H1 (cell line): Measurements from ENCODE around the gene TBC1D19. TPM values are rescaled to one million over a fixed set of nuclear protein-coding genes. Genes with fewer than 3 reads are reported as not detected.

Source experiments
- CTCF ChIA-PET: fragments of 300-600 bp; sonication (Branson Sonifier 250); formaldehyde crosslinking; loops from one replicate; lab custom pipeline; 2021; ENCODE audit not compliant: partially characterized antibody; lab: Charles Lee
- POLR2A ChIA-PET: fragments of 300-600 bp; sonication (Branson Sonifier 250); formaldehyde crosslinking; loops from one replicate; lab custom pipeline; 2021; ENCODE audit warnings: inconsistent platforms; ENCODE audit not compliant: partially characterized antibody; lab: Charles Lee
- DNase-seq, 2 experiments: peaks; one replicate each; pipeline versions ENCODE4 v3.0.0 to v3.0.0-alpha.2; 2010 to 2022; ENCODE audit warnings: low spot score in 2 of 2, low read depth in 1 of 2, mixed read lengths in 1 of 2
- FAIRE-seq: peaks from 2 replicates; lab custom pipeline; 2011; peaks lifted over from hg19 to GRCh38; lab: Jason Lieb, UNC
- H2AFZ ChIP-seq: 2 replicates; pipeline ENCODE4 v1.8.1; 2012; ENCODE audit warnings: low read length, inconsistent platforms
- H2AK5ac ChIP-seq: 2 replicates; pipeline ENCODE4 v1.6.1; 2013; ENCODE audit warnings: low read depth, low read length
- H2BK120ac ChIP-seq: replicated peaks from 2 replicates; pipeline ENCODE3; 2013; ENCODE audit warnings: low read depth, low read length, inconsistent platforms
- H2BK12ac ChIP-seq: 2 replicates; pipeline ENCODE4 v1.6.1; 2013; ENCODE audit warnings: low read depth, low read length
- H2BK15ac ChIP-seq: 2 replicates; pipeline ENCODE4 v1.6.1; 2013; ENCODE audit warnings: low read length
- H2BK20ac ChIP-seq: 2 replicates; pipeline ENCODE4 v1.6.1; 2013; ENCODE audit warnings: low read length
- H2BK5ac ChIP-seq: 2 replicates; pipeline ENCODE4 v1.6.1; 2013; ENCODE audit warnings: low read depth, low read length
- H3K14ac ChIP-seq: 2 replicates; pipeline ENCODE4 v1.6.1; 2013; ENCODE audit warnings: inconsistent platforms; ENCODE audit not compliant: insufficient read length
- H3K18ac ChIP-seq: 2 replicates; pipeline ENCODE4 v1.6.1; 2013; ENCODE audit warnings: low read length; ENCODE audit errors: extremely low read depth
- H3K23ac ChIP-seq: 2 replicates; pipeline ENCODE4 v1.6.1; 2013; ENCODE audit warnings: inconsistent platforms; ENCODE audit not compliant: insufficient read length
- H3K23me2 ChIP-seq: 2 replicates; pipeline ENCODE4 v1.6.1; 2013; ENCODE audit warnings: low read depth, low read length
- H3K27ac ChIP-seq: 2 replicates; pipeline ENCODE4 v1.6.1; 2011; ENCODE audit warnings: low read depth, low read length, inconsistent platforms
- H3K27me3 ChIP-seq, 4 experiments: replicated peaks in 1 of 4; 1 replicate in 1 of 4; 2 replicates in 3 of 4; pipeline versions ENCODE4 v1.6.1 to v1.8.1; 2011 to 2013; ENCODE audit warnings: low read length in 3 of 4, mild to moderate bottlenecking in 3 of 4, inconsistent platforms in 2 of 4, mixed read lengths in 2 of 4, moderate library complexity in 1 of 4; ENCODE audit not compliant: control insufficient read depth in 3 of 4, insufficient read depth in 3 of 4; ENCODE audit errors: extremely low read depth in 1 of 4
- H3K36me3 ChIP-seq, 4 experiments: 2 replicates each; pipeline versions ENCODE4 v1.6.1 to v1.8.1; 2011 to 2013; ENCODE audit warnings: mild to moderate bottlenecking in 4 of 4, low read length in 3 of 4, moderate library complexity in 2 of 4, control low read depth in 1 of 4, inconsistent platforms in 1 of 4; ENCODE audit not compliant: insufficient read depth in 4 of 4, control insufficient read depth in 2 of 4
- H3K4ac ChIP-seq: replicated peaks from 2 replicates; pipeline ENCODE3; 2013; ENCODE audit warnings: low read length, low read depth, mixed read lengths, inconsistent platforms; ENCODE audit not compliant: insufficient read length
- H3K4me1 ChIP-seq, 4 experiments: replicated peaks in 1 of 4; 1 replicate in 1 of 4; 2 replicates in 3 of 4; pipeline versions ENCODE4 v1.6.1 to v1.8.1; 2011 to 2013; ENCODE audit warnings: low read length in 3 of 4, inconsistent platforms in 2 of 4, mixed read lengths in 1 of 4; ENCODE audit not compliant: insufficient read depth in 4 of 4, control insufficient read depth in 3 of 4
- H3K4me2 ChIP-seq, 2 experiments: 2 replicates each; pipeline versions ENCODE4 v1.6.1 to v1.8.1; 2011 to 2013; ENCODE audit warnings: low read depth in 2 of 2, low read length in 2 of 2, control low read depth in 1 of 2, inconsistent platforms in 1 of 2, mild to moderate bottlenecking in 1 of 2; ENCODE audit not compliant: insufficient read depth in 1 of 2
- H3K4me3 ChIP-seq, 4 experiments: fragments of 200-600, 300-600 bp in 1 of 4; sonication (generic), shearing (Covaris generic), sonication (Bioruptor Twin) in 1 of 4; 2 replicates each; pipeline versions ENCODE4 v1.5.1 to v1.8.1; 2011 to 2016; ENCODE audit warnings: low read length in 4 of 4, low read depth in 3 of 4, control low read depth in 2 of 4, inconsistent platforms in 2 of 4, mild to moderate bottlenecking in 2 of 4, mixed read lengths in 1 of 4, moderate library complexity in 1 of 4; ENCODE audit not compliant: insufficient read depth in 2 of 4; ENCODE audit errors: extremely low read depth in 1 of 4
- H3K56ac ChIP-seq: replicated peaks from 2 replicates; pipeline ENCODE3; 2013; ENCODE audit warnings: low read depth, mild to moderate bottlenecking, mixed read lengths, low read length, inconsistent platforms; ENCODE audit not compliant: insufficient read length
- H3K79me1 ChIP-seq: 2 replicates; pipeline ENCODE4 v1.6.1; 2013; ENCODE audit warnings: low read depth, low read length, control low read depth
- H3K79me2 ChIP-seq, 2 experiments: 2 replicates each; pipeline versions ENCODE4 v1.6.1 to v1.8.1; 2012 to 2013; ENCODE audit warnings: low read length in 2 of 2, mild to moderate bottlenecking in 2 of 2, inconsistent platforms in 1 of 2; ENCODE audit not compliant: insufficient read depth in 2 of 2, control insufficient read depth in 1 of 2
- H3K9ac ChIP-seq, 4 experiments: replicated peaks in 1 of 4; 1 replicate in 1 of 4; 2 replicates in 3 of 4; pipeline versions ENCODE4 v1.6.1 to v1.8.1; 2011 to 2013; ENCODE audit warnings: low read depth in 3 of 4, low read length in 3 of 4, control low read depth in 2 of 4, mild to moderate bottlenecking in 2 of 4, moderate library complexity in 2 of 4, inconsistent platforms in 1 of 4; ENCODE audit errors: extremely low read depth in 1 of 4
- H3K9me3 ChIP-seq, 2 experiments: 2 replicates each; pipeline versions ENCODE4 v1.6.1 to v1.8.1; 2012 to 2013; ENCODE audit warnings: mild to moderate bottlenecking in 2 of 2, moderate library complexity in 2 of 2, control low read depth in 1 of 2, inconsistent platforms in 1 of 2, low read depth in 1 of 2, low read length in 1 of 2, mixed read lengths in 1 of 2; ENCODE audit not compliant: insufficient read depth in 2 of 2
- H4K20me1 ChIP-seq, 2 experiments: replicated peaks in 1 of 2; 2 replicates each; pipeline versions ENCODE3 to v1.8.1; 2011 to 2013; ENCODE audit warnings: inconsistent platforms in 2 of 2, low read length in 2 of 2, mild to moderate bottlenecking in 1 of 2; ENCODE audit not compliant: insufficient read depth in 2 of 2, control insufficient read depth in 1 of 2
- H4K5ac ChIP-seq: 2 replicates; pipeline ENCODE4 v1.6.1; 2013; ENCODE audit warnings: low read length, low read depth, mixed read lengths, inconsistent platforms; ENCODE audit not compliant: insufficient read length
- H4K8ac ChIP-seq: 2 replicates; pipeline ENCODE4 v1.8.0; 2013; ENCODE audit warnings: mild to moderate bottlenecking, moderate library complexity, low read length, inconsistent platforms; ENCODE audit not compliant: insufficient read depth; ENCODE audit errors: extremely low read depth
- H4K91ac ChIP-seq: replicated peaks from 2 replicates; pipeline ENCODE3; 2013; ENCODE audit warnings: low read length, mixed read lengths, inconsistent platforms; ENCODE audit not compliant: insufficient read length
- BACH1 ChIP-seq: IDR thresholded peaks from 2 replicates; pipeline ENCODE4 v1.6.1; 2012; ENCODE audit warnings: low read length, improper control_type of control experiment
- CBX5 ChIP-seq: fragments of 300-800, 300-1000 bp; sonication (generic); IDR thresholded peaks from 2 replicates; pipeline ENCODE4 v1.7.1; 2016; ENCODE audit warnings: antibody characterized with exemption, low read length, low read depth
- CHD2 ChIP-seq: IDR thresholded peaks from 2 replicates; pipeline ENCODE4 v1.6.1; 2012; ENCODE audit warnings: low read length, improper control_type of control experiment
- EP300 ChIP-seq, 2 experiments: IDR thresholded peaks; 1 replicate in 1 of 2; 2 replicates in 1 of 2; pipeline ENCODE4 v1.6.1; 2011 to 2012; ENCODE audit warnings: low read depth in 2 of 2, low read length in 2 of 2, mild to moderate bottlenecking in 2 of 2, borderline replicate concordance in 1 of 2, inconsistent platforms in 1 of 2, moderate library complexity in 1 of 2
- KDM5A ChIP-seq: fragments of 200-600 bp; IDR thresholded peaks from 2 replicates; pipeline ENCODE4 v1.7.1; 2012; ENCODE audit warnings: mild to moderate bottlenecking, low read length, inconsistent platforms, mixed read lengths
- MAX ChIP-seq: IDR thresholded peaks from 2 replicates; pipeline ENCODE4 v1.6.1; 2012; ENCODE audit warnings: inconsistent platforms
- POU5F1 ChIP-seq: IDR thresholded peaks from 2 replicates; pipeline ENCODE4 v1.6.1; 2011; ENCODE audit warnings: low read depth, mild to moderate bottlenecking, low read length, moderate library complexity
- RAD21 ChIP-seq, 2 experiments: IDR thresholded peaks in 1 of 2; conservative IDR thresholded peaks in 1 of 2; 2 replicates each; pipeline ENCODE4 v1.6.1; 2011; ENCODE audit warnings: low read depth in 2 of 2, low read length in 2 of 2, improper control_type of control experiment in 1 of 2, inconsistent platforms in 1 of 2, mild to moderate bottlenecking in 1 of 2, moderate library complexity in 1 of 2
- SRF ChIP-seq: IDR thresholded peaks from 2 replicates; pipeline ENCODE4 v1.6.1; 2011; ENCODE audit warnings: mild to moderate bottlenecking, low read depth, low read length, moderate library complexity
- WGBS, 2 experiments: shearing (Covaris generic) in 1 of 2; methylation state at CpG; one replicate each; pipeline versions ENCODE4 v1.1.6 to v1.1.7; 2013 to 2015; ENCODE audit warnings: low lambda C conversion rate in 2 of 2, mixed read lengths in 2 of 2, inconsistent platforms in 1 of 2, low coverage in 1 of 2, missing lambda C conversion rate in 1 of 2; ENCODE audit not compliant: insufficient replicate concordance in 2 of 2, insufficient coverage in 1 of 2, insufficient read length in 1 of 2; ENCODE audit errors: extremely low coverage in 1 of 2, missing lambda C conversion rate in 1 of 2; 5-methylcytosine and 5-hydroxymethylcytosine counted together
- polyA plus RNA-seq, 7 experiments: library from polyadenylated mRNA; depleted of rRNA in 3 of 7; stranded (reverse) in 5 of 7; unstranded in 2 of 7; fragments of >200 nt in 5 of 7; fragments of 200-250 nt in 2 of 7; gene quantifications; 1 replicate in 5 of 7; 2 replicates in 1 of 7; 4 replicates in 1 of 7; pipeline versions ENCODE4 v1.2.1 to v1.2.3, GENCODE V29; 2011 to 2013; ENCODE audit warnings: missing spikeins in 2 of 7, mixed read lengths in 2 of 7
- total RNA-seq: library from RNA; stranded (reverse); fragmentation: NEBNext Ultra II Directional; extraction: Animal tissue kit (Norgen Biotek cat#: 25700); gene quantifications from 2 replicates; pipeline ENCODE4 v1.2.1, GENCODE V29; 2021
- TF ChIP-seq, protein P1 (sequence below), 3 experiments: IDR thresholded peaks; 1 replicate in 2 of 3; 2 replicates in 1 of 3; pipeline versions ENCODE4 v1.5.1 to v1.6.1; 2011; ENCODE audit warnings: low read length in 3 of 3, mild to moderate bottlenecking in 3 of 3, inconsistent platforms in 2 of 3, low read depth in 1 of 3, moderate library complexity in 1 of 3; ENCODE audit not compliant: insufficient read depth in 1 of 3; ENCODE audit errors: control extremely low read depth in 1 of 3

The TBC1D19 gene
- total and polyA plus RNA-seq, 2 of the 8 experiments (the other 6 are each of a cell fraction or from before 2014, with no cell fraction given): 1.9 to 3.5 TPM

DNA sequence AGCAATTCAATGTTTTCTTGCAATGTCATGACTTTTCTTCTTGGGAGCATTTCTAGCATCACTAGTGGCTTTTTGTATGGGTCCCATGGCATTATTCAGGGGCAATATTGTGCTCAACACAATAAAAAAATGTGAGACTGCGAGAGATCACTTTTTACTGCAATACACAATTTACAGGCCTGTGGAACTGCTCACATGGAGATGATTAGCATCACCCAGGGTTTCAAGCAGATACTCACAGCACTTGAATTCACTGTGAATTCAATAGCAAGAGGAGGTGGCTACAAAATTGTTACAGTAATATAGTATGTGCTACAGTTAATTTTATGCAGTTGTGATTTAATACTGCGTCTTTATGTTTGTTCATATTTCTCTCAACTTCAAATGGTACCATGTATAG is 50.4 kb downstream of the TBC1D19 start:
- Histone ChIP-seq H2BK20ac (no peak overlapping the region), H3K79me2 (no peaks in the 10 kb centered on the region), H2BK120ac (no peak overlapping the region), H3K4me3 (no peak overlapping the region), H3K9me3 (no peaks in the 10 kb centered on the region), H3K4me2 (no peak overlapping the region), H4K5ac (no peak overlapping the region), H3K56ac (no peak overlapping the region), H3K4ac (no peak overlapping the region), H3K36me3 (no peaks in the 10 kb centered on the region), H2BK15ac (no peak overlapping the region), H3K23me2 (no peaks in the 10 kb centered on the region), H4K20me1 (peaks cover 0 to 1% of the 10 kb centered on the region in 2 experiments), H2AFZ (no peak overlapping the region), H3K27me3 (no peaks in the 10 kb centered on the region), H2BK5ac (no peak overlapping the region), H3K79me1 (no peaks in the 10 kb centered on the region), H3K4me1 (no peaks in the 10 kb centered on the region), H3K14ac (no peak overlapping the region), H3K23ac (no peak overlapping the region), H2AK5ac (no peak overlapping the region), H3K18ac (no peak overlapping the region), H4K8ac (no peak overlapping the region), H3K27ac (no peak overlapping the region), H3K9ac (no peak overlapping the region), H4K91ac (no peak overlapping the region), H2BK12ac (no peak overlapping the region)
- WGBS, 2 experiments: 89% methylated on average over 2 of the region's 2 CpGs; no CpG with 5 or more reads in 1 of the 2 experiments
- no peak for FAIRE-seq
- no peak for DNase-seq
- CTCF ChIA-PET: interaction anchor here (0.6 kb wide), 1 partner anchor 443 kb away, joined by 5 read pairs; no protein-coding TSS in a partner anchor
- POLR2A ChIA-PET: interaction anchor here (1.1 kb wide), 1 partner anchor 14 kb away, joined by 3 read pairs; no protein-coding TSS in a partner anchor
- TF ChIP-seq, protein P1, sequence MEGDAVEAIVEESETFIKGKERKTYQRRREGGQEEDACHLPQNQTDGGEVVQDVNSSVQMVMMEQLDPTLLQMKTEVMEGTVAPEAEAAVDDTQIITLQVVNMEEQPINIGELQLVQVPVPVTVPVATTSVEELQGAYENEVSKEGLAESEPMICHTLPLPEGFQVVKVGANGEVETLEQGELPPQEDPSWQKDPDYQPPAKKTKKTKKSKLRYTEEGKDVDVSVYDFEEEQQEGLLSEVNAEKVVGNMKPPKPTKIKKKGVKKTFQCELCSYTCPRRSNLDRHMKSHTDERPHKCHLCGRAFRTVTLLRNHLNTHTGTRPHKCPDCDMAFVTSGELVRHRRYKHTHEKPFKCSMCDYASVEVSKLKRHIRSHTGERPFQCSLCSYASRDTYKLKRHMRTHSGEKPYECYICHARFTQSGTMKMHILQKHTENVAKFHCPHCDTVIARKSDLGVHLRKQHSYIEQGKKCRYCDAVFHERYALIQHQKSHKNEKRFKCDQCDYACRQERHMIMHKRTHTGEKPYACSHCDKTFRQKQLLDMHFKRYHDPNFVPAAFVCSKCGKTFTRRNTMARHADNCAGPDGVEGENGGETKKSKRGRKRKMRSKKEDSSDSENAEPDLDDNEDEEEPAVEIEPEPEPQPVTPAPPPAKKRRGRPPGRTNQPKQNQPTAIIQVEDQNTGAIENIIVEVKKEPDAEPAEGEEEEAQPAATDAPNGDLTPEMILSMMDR (IDR thresholded peaks at IDR 0.05; ENCODE audit: control extremely low read depth in 1 of 3, insufficient read depth in 1 of 3, low read depth in 1 of 3, low read length in 3 of 3): no peak
- TF ChIP-seq CBX5: no peak
- TF ChIP-seq EP300 (IDR thresholded peaks at IDR 0.05; ENCODE audit: borderline replicate concordance in 1 of 2, low read depth in 2 of 2, low read length in 2 of 2): no peak
- TF ChIP-seq KDM5A: no peak
- no peak for TF ChIP-seq RAD21 (IDR thresholded peaks at IDR 0.05 in 1 of 2, conservative IDR thresholded peaks at IDR 0.05 in 1 of 2; ENCODE audit: low read depth in 2 of 2, low read length in 2 of 2)
- no peak for TF ChIP-seq POU5F1
- no peak for TF ChIP-seq CHD2
- TF ChIP-seq SRF: no peak
- no peak for TF ChIP-seq BACH1
- TF ChIP-seq MAX: no peak
